Activated CD4-positive, alpha-beta T cell treated with anti-CD3 and anti-CD28 coated beads, Interleukin-2, amount 10 ng/mL, durations not matched to agents 7 days and 5 days (primary cell): ENCODE results near the gene PSMG3. TPM values are rescaled to one million over a fixed set of nuclear protein-coding genes. Genes with fewer than 3 reads are reported as not detected.
"Not testable (repeated sequence)": the region's sequence is repeated elsewhere in the genome, so short reads cannot be mapped to it uniquely, and the experiment has no call there.

Experiments
- CTCF ChIA-PET: fragments of 350-600 bp; sonication (Branson Sonifier 250); formaldehyde crosslinking; loops from one replicate; lab custom pipeline; 2021; ENCODE audit warnings: antibody characterized with exemption; lab: Charles Lee
- POLR2A ChIA-PET: fragments of 350-600 bp; sonication (Branson Sonifier 250); formaldehyde crosslinking; loops from one replicate; lab custom pipeline; 2021; ENCODE audit warnings: antibody characterized with exemption; lab: Charles Lee
- DNase-seq: peaks from one replicate; pipeline ENCODE4 v3.0.0-alpha.2; 2020
- H3K27ac Mint-ChIP-seq: one replicate; pipeline ENCODE4 v1.8.0; 2021; ENCODE audit warnings: mild to moderate bottlenecking, moderate library complexity, mixed read lengths
- H3K27me3 Mint-ChIP-seq: one replicate; pipeline ENCODE4 v1.8.0; 2021; ENCODE audit warnings: mixed read lengths
- H3K36me3 Mint-ChIP-seq: one replicate; pipeline ENCODE4 v1.8.0; 2021; ENCODE audit warnings: low read depth, mixed read lengths
- H3K4me1 Mint-ChIP-seq: one replicate; pipeline ENCODE4 v1.8.0; 2021; ENCODE audit warnings: mixed read lengths
- H3K4me3 Mint-ChIP-seq: one replicate; pipeline ENCODE4 v1.8.0; 2021; ENCODE audit warnings: mild to moderate bottlenecking, moderate library complexity, mixed read lengths
- H3K9me3 Mint-ChIP-seq: one replicate; pipeline ENCODE4 v1.8.0; 2021; ENCODE audit warnings: mixed read lengths
- total RNA-seq, 2 experiments: library from RNA; stranded (reverse); gene quantifications; one replicate each; pipeline ENCODE4 v1.2.3, GENCODE V29; 2021

The PSMG3 gene
- total RNA-seq, 2 experiments from 2014 or later: 23.1 to 29.3 TPM

GRCh38 chr7:1523208-1523607 is 46.6 kb downstream of the PSMG3 start:
- Mint-ChIP-seq H3K27me3 (peaks cover 13% of the 10 kb centered on the region), H3K27ac (no peak overlapping the region), H3K4me3 (no peak overlapping the region), H3K4me1 (no peaks in the 10 kb centered on the region), H3K36me3 (no peaks in the 10 kb centered on the region), H3K9me3 (peaks cover 5% of the 10 kb centered on the region)
- DNase-seq: no peak
- POLR2A ChIA-PET: no interaction called here
- CTCF ChIA-PET: no interaction called here

GRCh38 chr7:1521456-1521855 is 48.4 kb downstream of the PSMG3 start:
- H3K27me3 Mint-ChIP-seq: peaks cover 8% of the 10 kb centered on the region
- ChIA-PET CTCF (no interaction called here), POLR2A (no interaction called here)
- no peak for DNase-seq
- peaks cover 5% of the 10 kb centered on the region for H3K9me3 Mint-ChIP-seq
- no peak overlapping the region for H3K27ac Mint-ChIP-seq
- H3K4me1 Mint-ChIP-seq: no peaks in the 10 kb centered on the region
- H3K4me3 Mint-ChIP-seq: no peak overlapping the region
- H3K36me3 Mint-ChIP-seq: no peaks in the 10 kb centered on the region

GRCh38 chr7:1520539-1521234 is 49.1 kb downstream of the PSMG3 start:
- Mint-ChIP-seq H3K27me3 (peaks cover 6% of the 10 kb centered on the region), H3K4me1 (no peaks in the 10 kb centered on the region), H3K36me3 (no peaks in the 10 kb centered on the region), H3K27ac (no peak overlapping the region), H3K4me3 (no peak overlapping the region), H3K9me3 (peaks cover 5% of the 10 kb centered on the region)
- CTCF ChIA-PET: no interaction called here
- POLR2A ChIA-PET: no interaction called here
- DNase-seq: no peak

GRCh38 chr7:1519322-1519922 is 50.4 kb downstream of the PSMG3 start:
- H3K4me3 Mint-ChIP-seq, POLR2A ChIA-PET, H3K36me3 Mint-ChIP-seq, H3K4me1 Mint-ChIP-seq, H3K27me3 Mint-ChIP-seq, CTCF ChIA-PET, H3K9me3 Mint-ChIP-seq, H3K27ac Mint-ChIP-seq, DNase-seq: not testable (repeated sequence)

Other genes starting within 250 kb of the PSMG3 start
- 1 to 10 TPM; 2.1 to 2.7 TPM for gene MICALL2, start 110.6 kb downstream of the PSMG3 start, total RNA-seq
- gene INTS1, start 65.6 kb downstream of the PSMG3 start, total RNA-seq: 100 to 1,000 TPM in 1 of 2 experiments, 10 to 100 TPM in 1; 90.6 to 104 TPM
- gene MAFK, start 39.3 kb downstream of the PSMG3 start, total RNA-seq: 10 to 100 TPM; 24.7 to 29.3 TPM
- gene TMEM184A, start 13.8 kb downstream of the PSMG3 start, total RNA-seq: not detected
- gene ELFN1, start 100.2 kb upstream of the PSMG3 start, total RNA-seq: under 1 TPM in 1 of 2 experiments, not detected in 1; 0.07 TPM